Adipose tissue (tissue), 3 donors: ENCODE measurements around the gene C15orf40. TPM values are rescaled to one million over a fixed set of nuclear protein-coding genes. Genes with fewer than 3 reads are reported as not detected.
"Not testable (repeated sequence)": the region's sequence is repeated elsewhere in the genome, so short reads cannot be mapped to it uniquely, and the experiment has no call there.

Experiments used
- H3K27ac ChIP-seq: one replicate; pipeline ENCODE4 v1.5.1; 2013; ENCODE audit warnings: low read depth, low read length
- WGBS, 3 donors: extraction: QIAGEN DNeasy Blood & Tissue Kit; methylation state at CpG; one replicate each; pipeline ENCODE4 v1.1.7; 2013; 5-methylcytosine and 5-hydroxymethylcytosine counted together
- polyA plus RNA-seq, 3 donors: library from polyadenylated mRNA; stranded (reverse); fragments of 200-250 nt; gene quantifications; one replicate each; pipeline ENCODE4 v1.2.3, GENCODE V29; 2013
- donor health status: healthy with polysubstance abuse.
- donor health status: Bipolar disorder and iron deficiency.
- donor health status: healthy.

Gene C15orf40
- polyA plus RNA-seq, 3 donors: 14.4 to 53.5 (median 33.6) TPM

DNA sequence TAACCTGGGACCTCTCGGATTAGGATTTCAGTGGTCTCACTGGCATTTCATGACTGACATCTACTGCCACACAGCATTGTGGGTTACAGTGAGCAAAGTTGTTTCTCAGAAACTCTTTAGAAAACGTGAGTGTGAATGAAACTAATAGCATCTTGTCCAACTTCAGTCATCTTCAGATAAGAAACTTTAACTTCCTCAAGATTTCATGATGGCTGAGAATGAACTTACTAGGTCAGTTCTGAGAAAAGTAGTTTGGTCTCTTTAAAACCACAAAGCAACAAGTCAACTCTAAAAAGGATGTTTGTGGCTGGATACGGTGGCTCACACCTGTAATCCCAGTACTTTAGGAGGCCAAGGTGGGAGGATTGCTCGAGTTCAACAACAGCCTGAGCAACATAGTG, 44.8 kb downstream of the C15orf40 start:
- 60 to 91% (median 62%) methylated on average over 4 of the region's 4 CpGs for WGBS, 3 donors
- no peak overlapping the region for H3K27ac ChIP-seq

DNA sequence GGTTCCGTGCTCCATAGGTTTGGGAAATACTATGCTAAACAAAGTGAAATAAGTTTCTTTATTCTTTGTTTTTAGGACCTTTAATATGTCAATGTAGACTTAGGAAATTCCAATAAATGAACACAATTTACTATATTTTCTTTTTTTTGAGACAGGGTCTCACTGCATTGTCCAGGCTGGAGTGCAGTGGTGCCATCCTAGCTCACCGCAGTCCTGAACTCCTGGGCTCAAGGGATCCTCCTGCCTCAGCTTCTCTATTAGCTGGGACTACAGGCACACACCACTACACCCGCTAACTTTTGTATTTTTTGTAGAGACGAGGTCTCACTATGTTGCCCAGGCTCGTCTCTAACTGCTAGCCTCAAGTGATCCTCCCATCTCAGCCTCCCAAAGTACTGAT, 46.5 kb downstream of the C15orf40 start:
- H3K27ac ChIP-seq: no peak overlapping the region
- WGBS, 3 donors: 97 to 99% (median 97%) methylated on average over 5 of the region's 5 CpGs

DNA sequence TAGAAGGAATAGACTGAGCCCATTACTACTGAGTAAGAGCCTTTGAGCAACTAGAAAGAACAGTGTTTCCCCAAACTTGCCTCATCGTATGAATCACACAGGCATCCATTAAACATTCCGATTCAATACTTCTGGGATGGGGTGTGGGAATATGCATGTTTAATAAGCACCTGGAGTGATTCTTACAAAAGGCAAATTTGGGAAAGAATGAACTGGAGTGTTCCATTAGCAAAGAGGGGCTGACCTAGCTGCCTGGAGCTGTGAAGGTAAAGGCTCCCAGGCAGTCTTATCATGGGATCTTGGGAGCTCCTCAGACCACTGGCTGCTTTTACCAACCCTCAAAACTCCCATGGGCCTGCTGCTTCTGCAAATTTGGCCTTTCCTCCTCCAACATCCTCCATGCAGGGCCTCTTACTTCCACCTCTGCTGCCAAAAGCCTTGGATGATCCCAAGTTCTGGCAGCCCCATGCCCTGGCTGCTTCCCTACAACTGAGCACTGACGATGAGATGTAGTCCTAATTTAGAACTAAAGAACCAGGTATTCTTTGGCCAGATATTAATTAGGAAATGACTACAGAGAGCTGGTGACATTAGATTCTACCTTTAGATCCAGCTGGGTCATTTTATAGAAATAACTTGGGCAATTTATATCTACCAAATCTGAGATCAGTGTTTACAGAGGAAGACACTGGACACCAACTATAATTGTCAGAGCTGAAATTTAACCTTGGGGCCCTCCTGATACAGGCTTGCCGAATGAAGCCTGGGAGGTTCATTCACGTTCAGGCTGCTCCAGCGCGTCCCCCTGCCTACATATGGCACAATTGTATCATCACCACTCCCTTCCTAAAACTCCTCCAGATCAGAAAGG, 47.7 kb downstream of the C15orf40 start:
- no peak overlapping the region for H3K27ac ChIP-seq
- 77 to 82% (median 80%) methylated on average over 7 of the region's 7 CpGs for WGBS, 3 donors

DNA sequence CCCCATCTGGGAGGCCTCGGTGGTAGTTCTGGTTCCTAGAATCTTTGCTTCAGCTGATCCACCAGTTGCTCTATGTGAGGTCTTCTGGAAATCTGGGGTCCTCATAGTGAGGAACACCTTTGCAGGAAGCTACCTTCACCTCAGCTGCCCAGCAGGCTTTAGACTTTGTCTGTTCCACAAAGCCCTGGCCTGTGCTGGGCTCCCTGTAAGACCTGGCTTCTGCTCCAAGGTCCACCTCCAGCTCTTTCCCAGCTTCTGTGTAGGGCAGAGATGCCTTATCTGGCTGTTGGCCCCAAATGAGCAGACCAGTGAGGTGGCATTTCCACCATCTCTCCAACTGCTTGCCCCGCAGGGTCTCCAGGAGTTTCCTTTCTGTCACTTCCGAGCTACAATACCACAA, 50.7 kb downstream of the C15orf40 start:
- no peak overlapping the region for H3K27ac ChIP-seq
- 41 to 68% (median 66%) methylated on average over 3 of the region's 3 CpGs for WGBS, 3 donors

DNA sequence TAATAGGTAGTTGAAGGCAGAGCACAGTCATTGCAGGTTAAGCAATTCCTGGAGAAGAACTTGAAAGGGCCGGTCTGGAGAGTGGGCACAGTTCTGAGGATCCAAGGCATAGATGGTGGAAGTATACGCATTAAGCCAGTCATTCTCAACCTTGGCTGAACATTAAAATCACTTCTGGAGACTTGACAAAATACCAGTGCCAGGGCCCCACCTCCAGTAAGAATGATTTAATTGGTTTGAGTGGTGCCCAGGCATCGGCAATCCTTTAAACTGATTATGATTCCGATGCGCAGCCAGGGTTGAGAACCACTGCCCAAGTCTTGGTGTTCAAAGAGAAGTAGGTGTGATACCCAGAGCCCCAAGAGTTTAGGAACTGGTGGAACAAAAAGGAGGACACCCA, 52.0 kb downstream of the C15orf40 start:
- no peak overlapping the region for H3K27ac ChIP-seq
- WGBS, 3 donors: 48 to 94% (median 93%) methylated on average over 5 of the region's 5 CpGs

- H3K27ac ChIP-seq: no peak overlapping the region
- WGBS, 3 donors: 8 to 93% (median 92%) methylated on average over 1 of the region's 1 CpG
Observed at GRCh38 chr15:82958638-82959037, 52.8 kb downstream of the C15orf40 start.

GRCh38 chr15:82952158-82953081, 59.0 kb downstream of the C15orf40 start, which contains the start of gene HOMER2:
Gene HOMER2, minus strand, starts transcription at chr15:82952720. Its CDS starts 185 bp downstream, at chr15:82952535.
- H3K27ac ChIP-seq: no peak within 1 kb of the TSS
- WGBS, 3 donors: 0 to 2% (median 1%) methylated on average over 67 to 119 of the region's 119 CpGs

DNA sequence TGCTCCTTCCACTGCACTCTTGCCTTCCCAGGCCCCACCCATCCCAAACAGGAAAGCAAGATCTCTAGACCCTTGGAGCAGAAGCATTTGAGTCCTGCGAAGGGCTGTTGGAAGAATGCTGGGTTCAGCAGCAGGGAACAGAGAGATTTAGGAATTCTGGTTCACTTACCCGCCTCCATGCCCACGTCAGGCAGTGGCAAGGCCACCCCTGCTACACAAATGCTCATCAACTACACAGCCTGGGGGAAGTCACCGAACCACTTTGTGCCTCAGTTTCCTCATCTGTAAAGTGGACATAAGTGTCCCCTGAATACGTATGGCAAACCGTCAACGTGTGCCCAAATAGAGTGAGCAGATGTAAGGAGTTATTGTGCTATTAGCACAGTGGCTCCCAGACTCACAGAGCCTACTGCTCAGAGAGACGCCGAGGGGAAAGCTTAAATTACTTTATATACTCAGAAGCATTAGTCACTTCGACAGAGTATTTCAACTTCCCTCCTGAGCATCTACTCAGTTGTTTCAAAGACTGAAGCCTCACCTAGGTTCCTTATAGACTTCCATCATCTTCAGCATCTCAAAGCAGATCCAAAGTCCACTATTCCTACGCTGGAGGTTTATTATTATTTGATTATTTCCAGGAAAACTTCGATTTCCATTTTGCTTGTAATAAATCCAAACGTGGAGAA, 59.8 kb downstream of the C15orf40 start:
- H3K27ac ChIP-seq: no peak overlapping the region
- WGBS, 3 donors: 20 to 55% (median 53%) methylated on average over 13 of the region's 13 CpGs

- WGBS, 3 donors: 22 to 74% (median 66%) methylated on average over 6 of the region's 6 CpGs
- H3K27ac ChIP-seq: no peak overlapping the region
Observed at GRCh38 chr15:82950746-82951370, 60.6 kb downstream of the C15orf40 start.

GRCh38 chr15:82950295-82950694, 61.1 kb downstream of the C15orf40 start:
- WGBS, 3 donors: 25 to 76% (median 66%) methylated on average over 5 of the region's 5 CpGs
- H3K27ac ChIP-seq: no peak overlapping the region

GRCh38 chr15:82946155-82946701, 65.2 kb downstream of the C15orf40 start:
- H3K27ac ChIP-seq: no peak overlapping the region
- 60 to 82% (median 82%) methylated on average over 8 of the region's 8 CpGs for WGBS, 3 donors

DNA sequence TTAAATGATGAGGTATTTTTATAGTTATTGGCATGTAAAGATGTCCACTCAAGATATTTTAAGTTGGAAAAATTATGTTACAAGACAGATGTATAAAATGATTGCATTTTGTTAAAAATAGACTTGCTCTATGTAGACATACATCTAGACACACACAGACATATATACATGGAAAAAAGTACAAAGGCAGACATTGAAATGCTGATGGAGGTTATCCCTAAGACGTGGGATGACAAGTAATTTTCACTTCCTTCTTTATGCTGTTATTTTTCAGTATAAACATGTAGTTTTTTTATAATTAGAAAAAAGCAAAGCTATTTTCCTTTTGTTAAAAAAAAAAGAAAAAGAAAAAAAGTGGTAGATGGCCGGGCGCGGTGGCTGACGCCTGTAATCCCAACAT, 66.1 kb downstream of the C15orf40 start:
- 79 to 86% (median 85%) methylated on average over 5 of the region's 5 CpGs for WGBS, 3 donors
- H3K27ac ChIP-seq: no peak overlapping the region

GRCh38 chr15:82944821-82945220, 66.6 kb downstream of the C15orf40 start:
- 49 to 74% (median 71%) methylated on average over 5 of the region's 5 CpGs for WGBS, 3 donors
- no peak overlapping the region for H3K27ac ChIP-seq

DNA sequence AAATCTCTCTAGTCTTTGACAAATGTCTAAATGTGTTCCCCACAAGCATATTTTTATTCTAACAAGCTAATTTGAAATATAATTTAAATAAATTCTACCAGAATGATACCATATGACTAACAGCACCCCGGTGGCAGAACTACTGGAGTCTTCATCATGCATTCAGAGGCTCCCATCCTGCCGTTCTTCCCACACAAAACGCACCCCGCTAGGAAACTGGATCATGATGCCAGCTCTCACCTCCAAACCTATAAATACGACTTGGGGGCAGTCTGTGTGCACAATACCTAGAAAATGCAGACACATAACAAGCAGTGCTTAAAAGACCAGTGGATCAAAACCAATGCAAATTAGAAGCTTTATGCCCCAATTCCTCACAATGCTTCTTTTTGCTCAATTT, 67.4 kb downstream of the C15orf40 start:
- H3K27ac ChIP-seq: no peak overlapping the region
- 55 to 89% (median 88%) methylated on average over 5 of the region's 5 CpGs for WGBS, 3 donors

- WGBS, 3 donors: 46 to 76% (median 72%) methylated on average over 3 of the region's 3 CpGs
- H3K27ac ChIP-seq: no peak overlapping the region
Observed at GRCh38 chr15:82943176-82943575, 68.3 kb downstream of the C15orf40 start.

- 30 to 83% (median 72%) methylated on average over 8 of the region's 8 CpGs for WGBS, 3 donors
- H3K27ac ChIP-seq: no peak overlapping the region
Observed at GRCh38 chr15:82942691-82943090, 68.7 kb downstream of the C15orf40 start.

GRCh38 chr15:82939678-82940077, 71.8 kb downstream of the C15orf40 start:
- 91 to 97% (median 94%) methylated on average over 6 of the region's 6 CpGs for WGBS, 3 donors
- not testable (repeated sequence) for H3K27ac ChIP-seq
